Stimulated activated CD4-positive, alpha-beta T cell treated with anti-CD3 and anti-CD28 coated beads, Interleukin-15, amount 100 ng/mL, for 48 hours (primary cell): Measurements from ENCODE around the gene KCNQ1.

ENCODE experiments used
- DNase-seq, 2 donors: peaks; one replicate each; pipeline ENCODE4 v3.0.0-alpha.2; 2020; ENCODE audit warnings: low read depth in 2 of 2

KCNQ1 gene

DNA sequence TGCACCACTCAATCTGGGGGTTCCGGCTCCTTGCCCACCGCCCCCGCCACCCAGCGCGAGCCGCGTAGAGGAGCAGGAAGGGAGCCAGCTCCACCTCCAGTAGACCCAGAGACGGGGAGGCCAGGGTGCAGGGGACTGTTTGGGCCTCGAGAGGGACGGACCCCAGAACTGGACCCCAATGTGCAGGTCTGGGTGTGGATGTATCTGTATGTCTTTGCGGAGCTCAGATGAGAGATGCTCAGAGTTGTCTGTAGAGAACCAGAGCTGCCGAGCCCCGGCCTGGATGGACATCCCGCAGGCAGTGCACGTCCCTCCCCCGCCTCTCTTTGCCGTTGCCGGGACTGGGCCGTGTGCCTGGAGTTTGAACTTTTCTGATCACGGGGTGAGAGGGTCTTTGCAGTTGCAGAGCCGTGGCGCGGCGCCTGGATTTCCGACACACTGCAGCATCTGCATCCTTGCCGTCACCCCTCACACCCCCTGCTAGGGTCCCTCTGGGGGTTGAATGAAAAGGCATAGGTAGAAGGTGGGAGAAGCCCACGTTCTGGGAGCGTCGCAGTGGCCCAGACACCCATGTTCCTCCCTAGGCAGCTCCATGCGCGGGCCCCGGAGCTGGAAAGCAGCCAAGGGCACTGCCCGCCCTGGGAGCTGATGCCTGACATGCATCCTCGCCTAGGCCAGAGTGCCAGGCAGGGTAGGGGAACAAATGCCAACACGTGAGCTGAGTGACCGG, 105.2 kb downstream of the KCNQ1 start:
- no peak for DNase-seq

DNA sequence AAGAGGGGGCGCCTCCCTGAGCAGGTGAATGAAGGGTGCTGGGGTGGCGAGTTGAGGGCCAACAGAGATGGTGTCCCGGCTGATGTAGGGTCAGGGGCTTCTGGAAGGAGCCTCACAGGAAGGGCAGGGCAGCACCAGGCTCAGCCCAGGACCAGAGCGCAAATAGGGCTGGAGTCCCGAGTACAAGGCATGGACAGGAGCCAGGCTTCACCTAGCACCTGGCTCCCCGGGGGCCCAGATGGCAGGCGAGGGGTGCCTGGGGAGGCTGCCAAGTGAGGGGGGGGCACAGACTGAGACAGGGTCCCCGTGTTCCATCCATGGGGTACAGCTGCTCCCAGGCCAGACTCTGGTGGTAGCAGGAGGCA, 105.8 kb downstream of the KCNQ1 start:
- DNase-seq = no peak

DNA sequence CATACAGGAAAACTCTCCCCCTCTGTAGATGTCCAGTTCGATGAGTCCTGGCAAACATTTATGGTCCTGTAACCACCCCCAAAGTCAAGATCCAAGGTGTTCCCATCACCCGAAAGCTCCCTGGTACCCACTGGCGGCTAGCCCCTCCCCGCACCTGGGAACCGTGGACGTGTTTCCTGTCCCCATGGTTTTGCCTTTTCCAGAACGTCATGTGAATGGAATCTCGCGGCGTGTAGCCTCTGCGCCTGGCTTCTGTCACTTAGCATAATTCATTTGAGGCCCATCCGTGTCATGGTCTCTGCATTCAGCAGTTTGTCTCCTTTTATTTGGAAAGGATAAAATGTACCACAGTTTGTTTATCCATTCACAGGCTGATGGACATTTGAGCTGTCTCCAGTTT, 106.3 kb downstream of the KCNQ1 start:
- DNase-seq = no peak

- DNase-seq = no peak
Observed at GRCh38 chr11:2552210-2552609, 107.4 kb downstream of the KCNQ1 start.

DNA sequence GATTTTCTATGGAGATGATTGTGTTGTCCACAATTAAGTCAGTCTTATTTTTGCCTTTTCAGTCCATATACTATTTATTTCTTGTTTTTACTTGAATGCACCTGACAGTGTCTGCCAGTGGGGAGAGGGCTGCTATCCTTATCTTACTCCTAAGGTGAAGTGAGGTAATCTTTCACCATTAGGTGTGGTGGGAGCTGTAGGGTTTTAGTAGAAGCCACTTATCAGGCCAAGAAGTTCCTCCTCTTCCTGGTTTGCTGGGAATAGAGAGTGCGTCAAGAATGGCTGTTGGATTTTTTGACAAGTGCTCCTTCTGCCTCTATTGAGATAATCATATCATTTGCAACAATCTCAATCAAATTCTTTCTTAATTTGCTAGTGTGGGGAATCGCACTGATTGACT, 108.4 kb downstream of the KCNQ1 start:
- no peak for DNase-seq

- no peak for DNase-seq
Observed at GRCh38 chr11:2553886-2554285, 109.1 kb downstream of the KCNQ1 start.

DNA sequence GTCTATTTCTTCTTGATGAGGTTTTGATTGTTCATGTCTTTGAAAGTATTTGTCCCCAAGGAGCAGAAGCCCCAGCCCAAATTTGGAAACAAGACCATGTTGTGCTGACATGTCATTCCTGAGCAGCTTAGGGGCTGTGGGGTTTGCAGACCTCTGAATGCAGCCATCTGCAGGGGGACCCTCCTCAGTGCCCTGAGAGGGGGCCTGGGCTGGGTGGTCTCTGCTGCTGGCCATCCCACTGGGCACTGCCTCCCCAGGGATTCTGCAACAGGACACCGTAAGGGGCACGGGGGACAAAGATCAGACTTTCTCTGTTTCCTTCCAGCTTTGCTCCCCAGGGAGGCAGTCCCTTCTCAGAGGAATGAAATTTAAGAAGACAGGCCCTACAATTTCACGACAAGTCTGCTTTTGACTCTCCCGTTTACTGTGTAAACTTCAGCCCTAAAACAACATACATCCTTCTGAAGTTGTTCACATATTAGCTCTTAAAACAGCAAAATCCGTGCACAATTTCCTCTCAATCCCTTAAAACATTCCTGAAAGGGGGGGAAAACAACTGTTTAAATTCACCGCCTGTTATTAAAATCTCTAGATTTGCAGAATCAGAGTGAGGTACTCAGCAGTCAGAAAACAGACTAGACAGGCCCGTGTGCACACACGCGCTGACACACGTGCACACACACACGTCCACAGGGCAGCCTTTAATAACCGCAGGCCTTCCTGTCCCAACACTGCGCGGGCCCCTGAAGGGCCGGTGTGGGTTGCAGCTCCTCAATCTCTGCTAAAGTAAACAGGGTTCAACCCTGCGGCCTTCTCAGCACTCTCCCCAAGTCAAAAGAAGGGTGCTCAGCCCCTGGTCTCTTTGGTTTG, 109.8 kb downstream of the KCNQ1 start:
- no peak for DNase-seq

- no peak for DNase-seq
Observed at GRCh38 chr11:2555336-2555735, 110.5 kb downstream of the KCNQ1 start.

DNA sequence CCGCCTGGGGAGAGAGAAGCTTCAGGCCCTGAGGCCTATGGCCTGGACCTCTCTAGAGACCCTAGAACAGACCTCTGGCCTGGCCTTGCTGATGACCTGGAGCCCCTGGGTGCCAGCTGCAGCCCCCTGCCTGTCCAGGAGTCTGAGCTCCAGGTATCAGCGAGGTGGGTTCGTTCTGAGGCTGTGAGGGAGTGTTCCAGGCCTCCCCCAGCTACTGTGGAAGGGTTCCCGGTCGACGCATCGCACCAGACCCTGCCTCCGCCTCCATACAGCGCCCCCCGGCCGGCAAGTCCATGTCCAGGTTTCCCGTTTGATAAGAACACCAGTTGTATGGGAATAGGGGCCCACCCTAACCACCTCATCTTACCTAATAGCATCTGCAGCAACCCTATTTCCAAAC, 111.1 kb downstream of the KCNQ1 start:
- DNase-seq = no peak

- no peak for DNase-seq
Observed at GRCh38 chr11:2557381-2557780, 112.6 kb downstream of the KCNQ1 start.

DNA sequence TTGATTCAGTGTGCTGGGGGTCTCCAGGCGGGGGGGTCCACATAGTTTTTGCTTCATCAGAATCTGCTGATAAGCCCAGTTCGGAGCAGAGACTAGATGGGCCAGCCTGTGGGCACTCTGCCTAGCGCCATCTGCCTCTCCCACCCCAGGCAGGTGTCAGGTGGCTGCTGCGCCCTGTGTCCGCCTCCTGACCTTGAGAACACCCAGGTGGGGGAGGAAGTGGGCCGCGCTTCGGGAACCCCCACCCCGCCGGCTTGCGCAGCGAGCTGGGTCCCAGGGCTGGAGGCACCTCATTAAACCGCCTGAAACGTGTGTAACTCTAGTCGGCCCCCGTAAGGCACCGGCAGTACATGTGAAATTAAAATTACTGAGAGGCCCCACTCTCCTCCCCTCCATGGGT, 113.6 kb downstream of the KCNQ1 start:
- no peak for DNase-seq

- no peak for DNase-seq
Observed at GRCh38 chr11:2558861-2559526, 114.2 kb downstream of the KCNQ1 start.

- DNase-seq = no peak
Observed at GRCh38 chr11:2559527-2560311, 114.9 kb downstream of the KCNQ1 start.

GRCh38 chr11:2561696-2562581, 117.1 kb downstream of the KCNQ1 start:
- no peak for DNase-seq

DNA sequence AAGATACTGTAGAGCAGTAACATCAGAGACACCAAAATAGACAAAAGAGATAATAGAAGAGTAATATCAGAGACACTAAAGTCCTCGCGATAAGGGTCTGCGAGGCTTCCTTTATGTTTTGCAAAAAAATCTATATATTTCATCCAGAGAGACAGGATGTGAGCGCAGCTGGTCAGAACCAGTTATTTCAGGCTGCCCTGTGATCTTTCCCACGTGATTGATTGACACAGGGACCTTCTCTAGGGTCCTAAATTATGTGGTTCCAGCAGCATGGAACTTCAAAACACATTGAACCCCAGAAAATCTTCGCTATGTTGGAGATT, 118.0 kb downstream of the KCNQ1 start:
- no peak for DNase-seq

DNA sequence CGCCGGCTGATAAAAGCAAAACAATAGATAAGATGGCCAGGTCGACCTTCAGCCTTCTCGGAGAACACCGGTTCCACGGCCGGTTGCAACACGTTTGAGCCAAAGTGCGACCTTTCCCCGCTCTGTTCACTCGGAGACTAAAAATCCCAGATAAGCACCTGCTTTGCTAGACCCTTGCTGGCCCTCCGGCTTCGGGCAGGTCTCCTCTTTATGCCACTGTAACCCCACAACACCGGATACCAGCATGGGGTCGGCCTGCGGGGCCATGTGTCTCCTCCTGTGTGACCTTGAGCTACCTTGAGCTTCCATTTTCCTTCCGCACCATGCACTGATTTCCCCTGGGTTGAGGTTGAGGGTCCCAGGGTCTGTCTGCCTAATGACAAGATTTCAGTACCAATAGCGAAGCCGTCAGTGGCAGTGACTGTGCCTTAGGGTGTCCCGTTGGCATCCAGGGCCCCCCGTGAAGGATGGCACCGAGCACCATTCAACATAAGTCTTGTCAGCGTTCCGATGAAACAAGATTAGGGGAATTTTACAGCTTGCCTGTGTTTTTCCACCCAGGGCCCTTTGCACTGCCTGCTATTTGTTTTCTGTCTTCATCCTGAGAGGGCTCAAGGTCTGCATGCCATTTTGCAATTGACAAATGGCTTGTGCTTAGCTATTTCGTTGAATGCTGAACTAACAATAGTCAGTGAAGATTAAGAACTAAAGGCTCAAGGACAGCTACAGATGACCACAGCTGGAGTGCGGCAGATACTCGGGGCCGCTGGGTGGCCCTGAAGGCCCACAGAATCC, 118.6 kb downstream of the KCNQ1 start:
- DNase-seq = no peak

DNA sequence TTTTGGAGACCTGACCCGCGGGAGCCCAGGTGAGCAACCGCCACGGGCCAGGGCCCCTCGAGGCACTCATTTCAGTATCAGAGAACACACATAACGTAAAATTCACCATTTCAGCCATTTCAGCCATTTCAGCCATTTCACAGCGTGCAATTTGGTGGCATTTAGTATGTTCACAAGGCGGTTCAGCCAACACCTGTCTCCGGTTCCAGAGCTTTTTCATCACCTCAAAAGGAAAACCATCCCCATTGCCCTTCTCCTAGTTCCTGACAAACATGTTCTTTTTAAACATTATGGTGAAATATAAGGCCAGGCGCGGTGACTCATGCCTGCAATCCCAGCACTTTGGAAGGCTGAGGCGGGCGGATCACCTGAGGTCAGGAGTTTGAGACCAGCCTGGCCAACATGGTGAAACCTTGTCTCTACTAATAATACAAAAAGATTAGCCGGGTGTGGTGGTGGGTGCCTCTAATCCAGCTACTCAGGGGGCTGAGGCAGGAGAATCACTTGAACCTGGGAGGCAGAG, 119.3 kb downstream of the KCNQ1 start:
- DNase-seq = no peak

- no peak for DNase-seq
Observed at GRCh38 chr11:2564588-2565425, 120.0 kb downstream of the KCNQ1 start.
